Mesenchymal stem cell (in vitro differentiated cells and primary cell): Measurements from ENCODE around the gene PLXNB3.
A peak's percentile ranks its signal among the peaks of the same experiment; 100 is the strongest.

ENCODE experiments used
- DNase-seq: peaks from one replicate; pipeline ENCODE4 v3.0.0-alpha.2; 2013
- H2AFZ ChIP-seq: one replicate; pipeline ENCODE4 v1.6.1; 2013; ENCODE audit warnings: low read depth, mild to moderate bottlenecking, control low read depth, inconsistent platforms, low read length, moderate library complexity
- H2AK5ac ChIP-seq: 2 replicates; pipeline ENCODE4 v1.6.1; 2013; ENCODE audit warnings: low read length, moderate library complexity, mild to moderate bottlenecking, inconsistent platforms; ENCODE audit not compliant: severe bottlenecking
- H2BK120ac ChIP-seq: one replicate; pipeline ENCODE4 v1.6.1; 2013; ENCODE audit warnings: low read depth, mild to moderate bottlenecking, inconsistent platforms, low read length, moderate library complexity
- H2BK12ac ChIP-seq, 2 experiments: one replicate each; pipeline ENCODE4 v1.6.1; 2013; ENCODE audit warnings: inconsistent platforms in 2 of 2, low read length in 2 of 2, mild to moderate bottlenecking in 2 of 2, moderate library complexity in 2 of 2, control low read depth in 1 of 2
- H2BK15ac ChIP-seq: one replicate; pipeline ENCODE4 v1.6.1; 2013; ENCODE audit warnings: mild to moderate bottlenecking, low read depth, inconsistent platforms; ENCODE audit not compliant: poor library complexity, severe bottlenecking
- H2BK5ac ChIP-seq: 2 replicates; pipeline ENCODE4 v1.6.1; 2013; ENCODE audit warnings: low read depth, mild to moderate bottlenecking, low read length, control low read depth, inconsistent platforms; ENCODE audit not compliant: poor library complexity, severe bottlenecking
- H3K14ac ChIP-seq, 2 experiments: one replicate each; pipeline ENCODE4 v1.6.1; 2013; ENCODE audit warnings: inconsistent platforms in 2 of 2, low read length in 2 of 2, control low read depth in 1 of 2, mild to moderate bottlenecking in 1 of 2, moderate library complexity in 1 of 2
- H3K18ac ChIP-seq, 2 experiments: one replicate each; pipeline ENCODE4 v1.6.1; 2013; ENCODE audit warnings: inconsistent platforms in 2 of 2, low read length in 2 of 2, control low read depth in 1 of 2, low read depth in 1 of 2, mild to moderate bottlenecking in 1 of 2
- H3K23ac ChIP-seq, 2 experiments: one replicate each; pipeline ENCODE4 v1.6.1; 2013; ENCODE audit warnings: inconsistent platforms in 2 of 2, low read length in 2 of 2, mild to moderate bottlenecking in 2 of 2, moderate library complexity in 2 of 2, control low read depth in 1 of 2
- H3K27ac ChIP-seq: 2 replicates; pipeline ENCODE4 v1.5.1; 2013; ENCODE audit warnings: mild to moderate bottlenecking, moderate library complexity, low read length, control low read depth, inconsistent platforms; ENCODE audit not compliant: poor library complexity, severe bottlenecking
- H3K27me3 ChIP-seq, 2 experiments: 2 replicates each; pipeline versions ENCODE4 v1.6.1 to v1.7.0; 2013; ENCODE audit warnings: low read length in 2 of 2, mild to moderate bottlenecking in 2 of 2, moderate library complexity in 2 of 2, control low read depth in 1 of 2, inconsistent platforms in 1 of 2; ENCODE audit not compliant: control insufficient read depth in 1 of 2, insufficient read depth in 1 of 2
- H3K36me3 ChIP-seq, 2 experiments: 2 replicates each; pipeline versions ENCODE4 v1.6.1 to v1.7.0; 2013; ENCODE audit warnings: low read length in 2 of 2, control low read depth in 1 of 2, inconsistent platforms in 1 of 2, low read depth in 1 of 2, mild to moderate bottlenecking in 1 of 2; ENCODE audit not compliant: insufficient read depth in 2 of 2, control insufficient read depth in 1 of 2
- H3K4ac ChIP-seq, 2 experiments: one replicate each; pipeline ENCODE4 v1.6.1; 2013; ENCODE audit warnings: inconsistent platforms in 2 of 2, low read length in 2 of 2, mild to moderate bottlenecking in 2 of 2, moderate library complexity in 2 of 2, control low read depth in 1 of 2, low read depth in 1 of 2
- H3K4me1 ChIP-seq: 2 replicates; pipeline ENCODE4 v1.6.1; 2013; ENCODE audit warnings: low read depth, low read length, control low read depth; ENCODE audit not compliant: control insufficient read depth, insufficient read depth
- H3K4me2 ChIP-seq: 2 replicates; pipeline ENCODE4 v1.6.1; 2013; ENCODE audit warnings: low read length, mild to moderate bottlenecking, inconsistent platforms; ENCODE audit not compliant: poor library complexity, severe bottlenecking
- H3K4me3 ChIP-seq, 2 experiments: 2 replicates each; pipeline versions ENCODE4 v1.5.1 to v1.7.0; 2013; ENCODE audit warnings: low read length in 2 of 2, mild to moderate bottlenecking in 2 of 2, control low read depth in 1 of 2, low read depth in 1 of 2; ENCODE audit not compliant: insufficient read depth in 1 of 2
- H3K79me1 ChIP-seq: replicated peaks from 2 replicates; pipeline ENCODE4 v1.6.1; 2013; ENCODE audit warnings: mild to moderate bottlenecking, control low read depth, low read length, inconsistent platforms; ENCODE audit not compliant: poor library complexity, severe bottlenecking
- H3K9ac ChIP-seq: 2 replicates; pipeline ENCODE4 v1.7.0; 2013; ENCODE audit warnings: mild to moderate bottlenecking, low read length, moderate library complexity
- H3K9me3 ChIP-seq: 2 replicates; pipeline ENCODE4 v1.7.0; 2013; ENCODE audit warnings: mild to moderate bottlenecking, low read length; ENCODE audit not compliant: control insufficient read depth
- H4K8ac ChIP-seq: one replicate; pipeline ENCODE4 v1.6.1; 2013; ENCODE audit warnings: inconsistent platforms, mild to moderate bottlenecking, low read length, moderate library complexity
- H4K91ac ChIP-seq: one replicate; pipeline ENCODE4 v1.6.1; 2013; ENCODE audit warnings: mild to moderate bottlenecking, low read length, inconsistent platforms
- WGBS: methylation state at CpG from one replicate; pipeline ENCODE4 v1.1.7; 2013; ENCODE audit warnings: mixed read lengths; 5-methylcytosine and 5-hydroxymethylcytosine counted together

Gene PLXNB3

DNA sequence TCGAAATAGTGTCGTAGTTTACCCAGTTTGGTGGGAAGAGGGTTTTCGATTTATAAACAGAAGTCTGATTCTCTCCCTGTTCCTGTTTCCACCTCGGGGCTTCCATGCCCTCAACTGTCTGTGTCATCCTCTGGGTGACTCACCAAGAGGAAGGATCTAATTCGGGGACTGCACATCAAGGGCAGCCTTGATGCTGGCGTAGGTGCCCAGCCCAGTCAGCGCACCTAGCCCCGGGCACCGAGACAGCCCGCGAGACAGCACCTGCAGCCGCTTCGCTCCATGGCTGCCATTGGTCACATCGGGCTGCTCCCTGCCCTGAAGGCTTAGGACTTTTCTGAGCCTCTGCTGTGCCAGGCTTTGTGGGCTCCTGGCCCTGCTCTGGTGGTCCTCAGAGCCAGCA is 31.6 kb upstream of the PLXNB3 start:
- no peak overlapping the region for H2BK12ac ChIP-seq

DNA sequence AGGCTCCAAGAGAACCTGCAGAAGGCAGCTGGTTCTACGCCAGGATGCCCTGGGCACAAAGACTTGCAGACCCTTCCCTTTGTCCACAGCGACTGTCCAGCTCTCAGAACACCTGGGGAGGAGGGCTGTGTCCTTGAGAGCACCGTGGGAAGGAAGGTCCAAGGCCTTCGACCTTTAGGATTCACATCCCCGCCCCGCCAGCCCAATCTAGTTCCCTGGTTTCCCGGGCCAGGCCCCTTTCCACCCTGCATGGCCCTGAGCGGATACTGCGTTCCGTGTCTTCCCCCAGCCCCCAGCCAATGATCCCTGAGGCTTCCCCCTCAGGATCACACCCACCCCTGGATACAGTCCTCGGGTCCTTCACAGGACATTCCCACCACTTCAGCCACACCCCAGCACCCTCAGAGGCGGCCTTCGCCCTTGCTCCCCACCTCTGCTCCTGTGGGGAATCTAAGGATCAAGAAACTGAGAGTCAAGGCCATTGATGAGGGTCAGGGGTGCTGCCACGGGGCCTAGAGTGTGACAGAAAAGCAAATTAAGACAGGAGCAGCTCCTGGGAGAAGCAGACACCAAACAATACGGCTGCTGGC is 30.3 kb upstream of the PLXNB3 start:
- H3K9me3 ChIP-seq, result peaks cover 25% of the 10 kb centered on the region
- H2BK15ac ChIP-seq, result no peak overlapping the region
- no peak overlapping the region for H3K9ac ChIP-seq
- peaks cover 2% of the 10 kb centered on the region for H3K4me1 ChIP-seq
- no peak overlapping the region for H3K4me2 ChIP-seq
- H3K23ac ChIP-seq, result no peak overlapping the region
- H3K4me3 ChIP-seq, result no peak overlapping the region
- H2BK12ac ChIP-seq, result no peak overlapping the region
- H3K4ac ChIP-seq, result no peak overlapping the region
- H4K8ac ChIP-seq, result no peak overlapping the region
- no peak overlapping the region for H2BK5ac ChIP-seq
- no peak overlapping the region for H2AK5ac ChIP-seq
- no peak overlapping the region for H4K91ac ChIP-seq
- DNase-seq, result no peak
- no peaks in the 10 kb centered on the region for H3K27me3 ChIP-seq
- peaks cover 21 to 38% of the 10 kb centered on the region in 2 experiments for H3K36me3 ChIP-seq
- 90% methylated on average over 12 of the region's 15 CpGs for WGBS
- no peak overlapping the region for H3K18ac ChIP-seq
- no peaks in the 10 kb centered on the region for H3K79me1 ChIP-seq
- no peak overlapping the region for H2AFZ ChIP-seq
- no peak overlapping the region for H3K27ac ChIP-seq
- H2BK120ac ChIP-seq, result no peak overlapping the region
- H3K14ac ChIP-seq, result no peak overlapping the region

More for the DNA sequence above, 31.6 kb upstream of the PLXNB3 start:
- no peak overlapping the region for H3K4me2 ChIP-seq
- H3K18ac ChIP-seq, result no peak overlapping the region
- no peak overlapping the region for H2AFZ ChIP-seq
- no peak overlapping the region for H2BK5ac ChIP-seq
- H4K8ac ChIP-seq, result no peak overlapping the region
- H3K4me1 ChIP-seq, result peaks cover 11% of the 10 kb centered on the region
- no peaks in the 10 kb centered on the region for H3K27me3 ChIP-seq
- H3K9me3 ChIP-seq, result peaks cover 25% of the 10 kb centered on the region
- peak overlapping the region; percentile 15 for H4K91ac ChIP-seq
- H2BK15ac ChIP-seq, result no peak overlapping the region
- H2BK120ac ChIP-seq, result no peak overlapping the region
- peaks cover 4% of the 10 kb centered on the region for H3K79me1 ChIP-seq
- no peak overlapping the region for H3K27ac ChIP-seq
- no peak overlapping the region for H3K4ac ChIP-seq
- H3K14ac ChIP-seq, result no peak overlapping the region
- no peak overlapping the region for H3K4me3 ChIP-seq
- DNase-seq, result no peak
- no peak overlapping the region for H2AK5ac ChIP-seq
- no peak overlapping the region for H3K9ac ChIP-seq
- 83% methylated on average over 14 of the region's 14 CpGs for WGBS
- no peak overlapping the region for H3K23ac ChIP-seq
- peaks cover 14 to 32% of the 10 kb centered on the region in 2 experiments for H3K36me3 ChIP-seq

DNA sequence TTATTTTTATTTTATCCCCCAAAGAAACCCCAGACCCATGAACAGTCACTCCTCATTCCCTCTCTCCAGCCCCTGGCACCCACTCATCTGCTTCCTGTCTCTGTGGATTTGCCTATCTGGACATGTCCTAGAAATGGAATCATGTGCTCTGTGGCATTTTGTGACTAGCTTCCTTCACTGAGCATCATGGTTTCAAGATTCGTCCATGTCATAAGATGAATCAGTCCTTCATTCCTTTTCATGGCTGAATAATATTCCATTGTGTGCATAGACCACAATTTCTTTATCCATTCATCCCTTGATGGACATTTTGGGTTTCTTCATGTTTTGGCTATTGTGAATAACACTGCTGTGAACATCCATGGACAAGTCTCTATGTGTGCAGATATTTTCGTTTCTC is 29.2 kb upstream of the PLXNB3 start:
- H2BK15ac ChIP-seq, result no peak overlapping the region
- H3K4me2 ChIP-seq, result no peak overlapping the region
- H2AFZ ChIP-seq, result no peak overlapping the region
- H3K4ac ChIP-seq, result no peak overlapping the region
- WGBS, result 80% methylated on average over 1 of the region's 2 CpGs
- H3K4me3 ChIP-seq, result no peak overlapping the region
- H2AK5ac ChIP-seq, result no peak overlapping the region
- H3K14ac ChIP-seq, result no peak overlapping the region
- peaks cover 25% of the 10 kb centered on the region for H3K9me3 ChIP-seq
- peaks cover 16 to 32% of the 10 kb centered on the region in 2 experiments for H3K36me3 ChIP-seq
- no peak for DNase-seq
- peaks cover 2% of the 10 kb centered on the region for H3K4me1 ChIP-seq
- no peak overlapping the region for H2BK12ac ChIP-seq
- H3K18ac ChIP-seq, result no peak overlapping the region
- H2BK5ac ChIP-seq, result no peak overlapping the region
- H2BK120ac ChIP-seq, result no peak overlapping the region
- no peak overlapping the region for H3K9ac ChIP-seq
- no peak overlapping the region for H3K23ac ChIP-seq
- H3K27me3 ChIP-seq, result no peaks in the 10 kb centered on the region
- no peaks in the 10 kb centered on the region for H3K79me1 ChIP-seq
- no peak overlapping the region for H4K8ac ChIP-seq
- no peak overlapping the region for H3K27ac ChIP-seq
- H4K91ac ChIP-seq, result no peak overlapping the region

DNA sequence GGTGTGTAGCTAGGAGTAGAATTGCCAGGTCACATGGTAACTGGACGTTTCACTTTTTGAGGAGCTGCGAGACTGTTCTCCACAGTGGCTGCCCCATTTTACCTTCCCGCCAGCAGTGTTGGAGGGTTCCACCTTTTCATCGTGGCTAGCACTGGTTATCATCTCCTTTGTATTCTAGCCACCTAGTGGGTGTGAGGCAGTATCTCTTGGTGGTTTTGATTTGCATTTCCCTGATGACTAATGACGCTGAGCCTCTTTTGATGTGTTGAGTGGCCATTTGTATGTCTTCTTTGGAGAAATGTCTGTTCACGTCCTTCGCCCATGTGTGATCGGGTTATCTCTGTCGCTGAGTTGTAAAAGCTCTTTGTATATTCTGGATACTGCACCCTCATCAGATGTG is 28.8 kb upstream of the PLXNB3 start:
- Histone ChIP-seq H3K23ac (no peak overlapping the region), H4K8ac (no peak overlapping the region), H4K91ac (no peak overlapping the region), H3K4me1 (peaks cover 2% of the 10 kb centered on the region), H3K36me3 (peaks cover 15 to 36% of the 10 kb centered on the region in 2 experiments), H3K18ac (no peak overlapping the region), H3K27me3 (no peaks in the 10 kb centered on the region), H3K4ac (no peak overlapping the region), H2BK15ac (no peak overlapping the region), H2BK12ac (no peak overlapping the region), H3K79me1 (no peaks in the 10 kb centered on the region), H2BK5ac (no peak overlapping the region), H3K14ac (no peak overlapping the region), H2AFZ (no peak overlapping the region), H3K9ac (no peak overlapping the region), H3K27ac (no peak overlapping the region), H3K4me3 (no peak overlapping the region), H3K4me2 (no peak overlapping the region), H3K9me3 (peaks cover 25% of the 10 kb centered on the region), H2BK120ac (no peak overlapping the region), H2AK5ac (no peak overlapping the region)
- WGBS, result 76% methylated on average over 9 of the region's 9 CpGs
- no peak for DNase-seq
